HepG2 (cell line): ENCODE results near the gene THRA. TPM values are rescaled to one million over a fixed set of nuclear protein-coding genes. Genes with fewer than 3 reads are reported as not detected.

Experiments
- BCL6 ChIP-seq: IDR thresholded peaks from 2 replicates; pipeline ENCODE4 v1.6.1; 2016; ENCODE audit warnings: missing genetic modification reagents, missing compliant biosample characterization
- HHEX ChIP-seq: IDR thresholded peaks from 2 replicates; pipeline ENCODE4 v1.6.1; 2016; ENCODE audit warnings: control low read depth
- HNF4G ChIP-seq, 2 experiments: sonication (generic) in 1 of 2; formaldehyde crosslinking in 1 of 2; IDR thresholded peaks; 2 replicates each; pipeline versions ENCODE4 v1.4.0 to v1.6.1; 2011 to 2020; ENCODE audit warnings: borderline replicate concordance in 2 of 2, low read depth in 2 of 2, mild to moderate bottlenecking in 2 of 2, low read length in 1 of 2, missing genetic modification reagents in 1 of 2, moderate library complexity in 1 of 2
- JUND ChIP-seq: sonication (generic); formaldehyde crosslinking; IDR thresholded peaks from 2 replicates; pipeline ENCODE4 v1.8.0; 2022; ENCODE audit warnings: mild to moderate bottlenecking, missing genetic modification reagents
- KLF13 ChIP-seq: sonication (generic); formaldehyde crosslinking; IDR thresholded peaks from 2 replicates; pipeline ENCODE4 v1.4.0; 2020; ENCODE audit warnings: mild to moderate bottlenecking, missing genetic modification reagents
- MIXL1 ChIP-seq: IDR thresholded peaks from 2 replicates; pipeline ENCODE4 v1.6.1; 2016
- NCOA5 ChIP-seq: sonication (generic); formaldehyde crosslinking; IDR thresholded peaks from 2 replicates; pipeline ENCODE4 v1.4.0; 2020; ENCODE audit warnings: missing genetic modification reagents
- PLSCR1 ChIP-seq: sonication (generic); formaldehyde crosslinking; IDR thresholded peaks from 2 replicates; pipeline ENCODE4 v1.5.0; 2020; ENCODE audit warnings: missing genetic modification reagents, mild to moderate bottlenecking, borderline replicate concordance
- RXRA ChIP-seq: sonication (generic); formaldehyde crosslinking; IDR thresholded peaks from 2 replicates; pipeline ENCODE4 v1.5.1; 2020; ENCODE audit warnings: missing genetic modification reagents
- SRF ChIP-seq: IDR thresholded peaks from 2 replicates; pipeline ENCODE4 v1.6.1; 2011; ENCODE audit warnings: mild to moderate bottlenecking, low read depth, low read length, moderate library complexity
- SSRP1 ChIP-seq: IDR thresholded peaks from 2 replicates; pipeline ENCODE4 v1.6.1; 2016; ENCODE audit warnings: control low read depth
- TEAD3 ChIP-seq: optimal IDR thresholded peaks from 2 replicates; pipeline ENCODE3; 2016; ENCODE audit warnings: borderline replicate concordance
- THAP11 ChIP-seq: IDR thresholded peaks from 2 replicates; pipeline ENCODE4 v1.6.1; 2016; ENCODE audit warnings: missing biosample characterization, missing genetic modification reagents
- TMF1 ChIP-seq: sonication (generic); formaldehyde crosslinking; IDR thresholded peaks from 2 replicates; pipeline ENCODE4 v1.8.1; 2022; ENCODE audit warnings: low read depth, missing genetic modification reagents
- YEATS2 ChIP-seq: sonication (generic); formaldehyde crosslinking; IDR thresholded peaks from 2 replicates; pipeline ENCODE4 v1.4.0; 2020; ENCODE audit warnings: missing genetic modification reagents, borderline replicate concordance
- ZBTB1 ChIP-seq: sonication (generic); formaldehyde crosslinking; IDR thresholded peaks from 2 replicates; pipeline ENCODE4 v1.4.0; 2020; ENCODE audit warnings: missing genetic modification reagents, borderline replicate concordance
- ZMYM2 ChIP-seq: sonication (generic); formaldehyde crosslinking; IDR thresholded peaks from 2 replicates; pipeline ENCODE4 v1.8.0; 2022; ENCODE audit warnings: mild to moderate bottlenecking, missing genetic modification reagents
- ZNF205 ChIP-seq: IDR thresholded peaks from 2 replicates; pipeline ENCODE4 v1.6.1; 2018; ENCODE audit warnings: missing biosample characterization, missing genetic modification reagents
- ZNF576 ChIP-seq: sonication (generic); formaldehyde crosslinking; IDR thresholded peaks from 2 replicates; pipeline ENCODE4 v1.4.0; 2020; ENCODE audit warnings: mild to moderate bottlenecking, missing genetic modification reagents
- ZNF598 ChIP-seq: sonication (generic); formaldehyde crosslinking; IDR thresholded peaks from 2 replicates; pipeline ENCODE4 v1.5.1; 2020; ENCODE audit warnings: mild to moderate bottlenecking, missing genetic modification reagents, borderline replicate concordance
- ZNF687 ChIP-seq: sonication (generic); formaldehyde crosslinking; IDR thresholded peaks from 2 replicates; pipeline ENCODE4 v1.5.1; 2020; ENCODE audit warnings: mild to moderate bottlenecking, missing genetic modification reagents, moderate library complexity
- ZNF879 ChIP-seq: sonication (generic); formaldehyde crosslinking; IDR thresholded peaks from 2 replicates; pipeline ENCODE4 v1.8.1; 2023; ENCODE audit warnings: missing genetic modification reagents
- polyA plus RNA-seq, 8 experiments: library from polyadenylated mRNA; depleted of rRNA in 3 of 8; stranded (reverse) in 7 of 8; unstranded in 1 of 8; fragments of >200 nt; fragmentation: Illumina TruSeq in 4 of 8; extraction: Trizol in 4 of 8; gene quantifications; 2 replicates each; pipeline versions ENCODE4 v1.2.1 to v1.2.3, GENCODE V29; 2011 to 2016; ENCODE audit warnings: low read depth in 4 of 8, missing spikeins in 1 of 8, mixed read lengths in 1 of 8; ENCODE audit not compliant: insufficient read depth in 1 of 8
- total RNA-seq, 5 experiments: library from RNA; depleted of rRNA; stranded (reverse); fragments of >200 nt; fragmentation: Illumina TruSeq; extraction: Trizol; gene quantifications; 2 replicates each; pipeline ENCODE4 v1.2.3, GENCODE V29; 2016; ENCODE audit warnings: low read depth in 1 of 5
- TF ChIP-seq, protein P1 (sequence below): sonication (generic); formaldehyde crosslinking; IDR thresholded peaks from 2 replicates; pipeline ENCODE4 v1.5.0; 2020; ENCODE audit warnings: missing genetic modification reagents
- TF ChIP-seq, protein P2 (sequence below): sonication (generic); formaldehyde crosslinking; conservative IDR thresholded peaks from 2 replicates; pipeline ENCODE4 v1.8.0; 2022; ENCODE audit warnings: low read depth, missing genetic modification reagents

THRA gene
- total and polyA plus RNA-seq, 2 of the 13 experiments (the other 11 are each of a cell fraction or from before 2014, with no cell fraction given): 8.0 to 9.9 TPM

GRCh38 chr17:40072735-40073346 lies 10.1 kb downstream of the THRA start (continued):
- no peak for TF ChIP-seq PLSCR1 (CRISPR knock-in tag)
- peak; percentile 38; the same call in 1 of the 2 replicates for TF ChIP-seq BCL6 (CRISPR knock-in tag)
- peak; percentile 46 for TF ChIP-seq ZNF687 (CRISPR knock-in tag)
- no peak for TF ChIP-seq JUND (CRISPR knock-in tag)
- TF ChIP-seq TMF1 (CRISPR knock-in tag): no peak
- TF ChIP-seq, protein P1, sequence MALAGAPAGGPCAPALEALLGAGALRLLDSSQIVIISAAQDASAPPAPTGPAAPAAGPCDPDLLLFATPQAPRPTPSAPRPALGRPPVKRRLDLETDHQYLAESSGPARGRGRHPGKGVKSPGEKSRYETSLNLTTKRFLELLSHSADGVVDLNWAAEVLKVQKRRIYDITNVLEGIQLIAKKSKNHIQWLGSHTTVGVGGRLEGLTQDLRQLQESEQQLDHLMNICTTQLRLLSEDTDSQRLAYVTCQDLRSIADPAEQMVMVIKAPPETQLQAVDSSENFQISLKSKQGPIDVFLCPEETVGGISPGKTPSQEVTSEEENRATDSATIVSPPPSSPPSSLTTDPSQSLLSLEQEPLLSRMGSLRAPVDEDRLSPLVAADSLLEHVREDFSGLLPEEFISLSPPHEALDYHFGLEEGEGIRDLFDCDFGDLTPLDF (CRISPR knock-in tag): no peak
- peak; percentile 8 for TF ChIP-seq TEAD3 (CRISPR knock-in tag)
- TF ChIP-seq KLF13 (CRISPR knock-in tag): no peak
- TF ChIP-seq NCOA5 (CRISPR knock-in tag): no peak
- no peak for TF ChIP-seq SSRP1
- peak; percentile 28; the same call in 1 of the 2 replicates for TF ChIP-seq HNF4G (IDR thresholded peaks at IDR 0.05; ENCODE audit: borderline replicate concordance, low read depth, low read length)
- no peak for TF ChIP-seq HNF4G (CRISPR knock-in tag; IDR thresholded peaks at IDR 0.05; ENCODE audit: borderline replicate concordance, low read depth)
- TF ChIP-seq ZNF205: no peak
- no peak for TF ChIP-seq YEATS2 (CRISPR knock-in tag)
- TF ChIP-seq ZMYM2 (CRISPR knock-in tag): no peak
- TF ChIP-seq MIXL1 (CRISPR knock-in tag): no peak
- TF ChIP-seq RXRA (CRISPR knock-in tag): peak; percentile 32; the same call in 1 of the 2 replicates
- TF ChIP-seq, protein P2, sequence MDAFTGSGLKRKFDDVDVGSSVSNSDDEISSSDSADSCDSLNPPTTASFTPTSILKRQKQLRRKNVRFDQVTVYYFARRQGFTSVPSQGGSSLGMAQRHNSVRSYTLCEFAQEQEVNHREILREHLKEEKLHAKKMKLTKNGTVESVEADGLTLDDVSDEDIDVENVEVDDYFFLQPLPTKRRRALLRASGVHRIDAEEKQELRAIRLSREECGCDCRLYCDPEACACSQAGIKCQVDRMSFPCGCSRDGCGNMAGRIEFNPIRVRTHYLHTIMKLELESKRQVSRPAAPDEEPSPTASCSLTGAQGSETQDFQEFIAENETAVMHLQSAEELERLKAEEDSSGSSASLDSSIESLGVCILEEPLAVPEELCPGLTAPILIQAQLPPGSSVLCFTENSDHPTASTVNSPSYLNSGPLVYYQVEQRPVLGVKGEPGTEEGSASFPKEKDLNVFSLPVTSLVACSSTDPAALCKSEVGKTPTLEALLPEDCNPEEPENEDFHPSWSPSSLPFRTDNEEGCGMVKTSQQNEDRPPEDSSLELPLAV (CRISPR knock-in tag): no peak
- no peak for TF ChIP-seq ZBTB1 (CRISPR knock-in tag)
- TF ChIP-seq ZNF879 (CRISPR knock-in tag): no peak
- no peak for TF ChIP-seq HHEX
- no peak for TF ChIP-seq ZNF598 (CRISPR knock-in tag)
- no peak for TF ChIP-seq SRF
- TF ChIP-seq ZNF576 (CRISPR knock-in tag): no peak
- TF ChIP-seq THAP11 (CRISPR knock-in tag): no peak
